Measurements from ENCODE around the gene MEX3A. TPM values are rescaled to one million over a fixed set of nuclear protein-coding genes. Genes with fewer than 3 reads are reported as not detected.

The MEX3A gene
- polyA plus RNA-seq, 2 donors: 0.36 to 0.59 TPM

- no peaks in the 10 kb centered on the region for H3K9me3 ChIP-seq (ENCODE audit: control insufficient read depth in 2 of 2, insufficient read depth in 1 of 2, low read depth in 1 of 2, low read length in 1 of 2)
- no peak overlapping the region for H3K4me3 ChIP-seq (ENCODE audit: low read depth in 1 of 2, low read length in 2 of 2)
- H3K27ac ChIP-seq (ENCODE audit: low read depth in 2 of 2, low read length in 1 of 2): peak overlapping the region in 1 of 2 donors; percentile 40
- peaks cover 0 to 2% of the 10 kb centered on the region in 2 donors for H3K4me1 ChIP-seq (ENCODE audit: control insufficient read depth in 2 of 2, insufficient read depth in 2 of 2, low read length in 1 of 2)
- no peaks in the 10 kb centered on the region for H3K27me3 ChIP-seq (ENCODE audit: control insufficient read depth in 1 of 2, insufficient read depth in 2 of 2, low read length in 2 of 2)
- 86 to 95% methylated on average over 2 of the region's 2 CpGs for WGBS, 2 donors
- H3K36me3 ChIP-seq (ENCODE audit: control insufficient read depth in 2 of 2, insufficient read depth in 2 of 2, low read length in 1 of 2): peaks cover 0 to 20% of the 10 kb centered on the region in 2 donors
Measured at GRCh38 chr1:156064615-156065014, 17.6 kb downstream of the MEX3A start.

- H3K27ac ChIP-seq (ENCODE audit: low read depth in 2 of 2, low read length in 1 of 2): peak overlapping the region; percentile 47 to 54
- WGBS, 2 donors: 61 to 62% methylated on average over 2 of the region's 2 CpGs
- H3K27me3 ChIP-seq (ENCODE audit: control insufficient read depth in 1 of 2, insufficient read depth in 2 of 2, low read length in 2 of 2): no peaks in the 10 kb centered on the region
- peaks cover 0 to 18% of the 10 kb centered on the region in 2 donors for H3K36me3 ChIP-seq (ENCODE audit: control insufficient read depth in 2 of 2, insufficient read depth in 2 of 2, low read length in 1 of 2)
- peaks cover 0 to 2% of the 10 kb centered on the region in 2 donors for H3K4me1 ChIP-seq (ENCODE audit: control insufficient read depth in 2 of 2, insufficient read depth in 2 of 2, low read length in 1 of 2)
- peak overlapping the region in 1 of 2 donors; percentile 81 for H3K4me3 ChIP-seq (ENCODE audit: low read depth in 1 of 2, low read length in 2 of 2)
- no peaks in the 10 kb centered on the region for H3K9me3 ChIP-seq (ENCODE audit: control insufficient read depth in 2 of 2, insufficient read depth in 1 of 2, low read depth in 1 of 2, low read length in 1 of 2)
Measured at GRCh38 chr1:156063997-156064285, 18.3 kb downstream of the MEX3A start.

- Histone ChIP-seq H3K9me3 (ENCODE audit: control insufficient read depth in 2 of 2, insufficient read depth in 1 of 2, low read depth in 1 of 2, low read length in 1 of 2) (no peaks in the 10 kb centered on the region), H3K36me3 (ENCODE audit: control insufficient read depth in 2 of 2, insufficient read depth in 2 of 2, low read length in 1 of 2) (peaks cover 0 to 18% of the 10 kb centered on the region in 2 donors), H3K4me1 (ENCODE audit: control insufficient read depth in 2 of 2, insufficient read depth in 2 of 2, low read length in 1 of 2) (peaks cover 0 to 2% of the 10 kb centered on the region in 2 donors), H3K4me3 (ENCODE audit: low read depth in 1 of 2, low read length in 2 of 2) (peak overlapping the region; percentile 58 to 81), H3K27me3 (ENCODE audit: control insufficient read depth in 1 of 2, insufficient read depth in 2 of 2, low read length in 2 of 2) (no peaks in the 10 kb centered on the region), H3K27ac (ENCODE audit: low read depth in 2 of 2, low read length in 1 of 2) (peak overlapping the region; percentile 89 to 96)
- 53 to 54% methylated on average over 3 of the region's 3 CpGs for WGBS, 2 donors
Measured at GRCh38 chr1:156062189-156062588, 20.1 kb downstream of the MEX3A start.

DNA sequence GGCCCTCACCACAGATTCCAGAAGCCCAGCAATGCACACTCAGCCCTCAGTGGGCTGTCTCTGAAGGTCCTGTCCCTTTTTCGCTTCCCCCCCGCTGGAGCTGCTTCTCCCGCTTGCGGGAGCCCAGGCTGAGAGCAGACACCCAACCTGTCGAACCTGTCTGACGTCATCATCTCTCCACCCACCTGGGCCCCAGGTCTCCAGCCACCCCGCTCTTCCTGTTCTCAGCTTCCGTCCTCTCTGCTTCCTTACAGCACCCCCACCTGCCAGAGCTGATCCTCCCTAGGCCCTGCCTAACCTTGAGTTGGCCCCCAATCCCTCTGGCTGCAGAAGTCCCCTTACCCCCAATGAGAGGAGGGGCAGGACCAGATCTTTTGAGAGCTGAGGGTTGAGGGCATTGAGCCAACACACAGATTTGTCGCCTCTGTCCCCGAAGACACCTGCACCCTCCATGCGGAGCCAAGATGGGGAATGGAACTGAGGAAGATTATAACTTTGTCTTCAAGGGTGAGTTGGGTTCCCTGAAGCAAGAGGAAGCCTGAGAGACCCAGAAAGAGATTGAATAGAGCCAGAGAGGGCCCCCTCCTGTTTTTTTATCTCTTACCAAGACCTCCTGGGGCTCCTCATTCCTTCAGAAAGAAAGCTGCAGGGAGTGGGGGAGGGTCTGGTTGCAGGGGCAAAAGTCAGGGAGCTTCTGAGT is 21.2 kb downstream of the MEX3A start, which contains the start of gene RAB25:
RAB25 (plus strand) TSS at position 224 of the 700 bp plus-strand sequence; CDS start at position 465, 241 bp downstream.
- Histone ChIP-seq H3K36me3 (ENCODE audit: control insufficient read depth in 2 of 2, insufficient read depth in 2 of 2, low read length in 1 of 2) (peaks cover 0 to 15% of the 10 kb centered on the region in 2 donors), H3K4me1 (ENCODE audit: control insufficient read depth in 2 of 2, insufficient read depth in 2 of 2, low read length in 1 of 2) (peaks cover 0 to 2% of the 10 kb centered on the region in 2 donors), H3K27ac (ENCODE audit: low read depth in 2 of 2, low read length in 1 of 2) (peak within 1 kb of the TSS; percentile 89 to 96), H3K27me3 (ENCODE audit: control insufficient read depth in 1 of 2, insufficient read depth in 2 of 2, low read length in 2 of 2) (no peaks in the 10 kb centered on the region), H3K9me3 (ENCODE audit: control insufficient read depth in 2 of 2, insufficient read depth in 1 of 2, low read depth in 1 of 2, low read length in 1 of 2) (no peaks in the 10 kb centered on the region), H3K4me3 (ENCODE audit: low read depth in 1 of 2, low read length in 2 of 2) (peak within 1 kb of the TSS; percentile 58 to 81)
- WGBS, 2 donors: 30 to 33% methylated on average over 11 of the region's 11 CpGs

GRCh38 chr1:156056326-156056849 is 25.9 kb downstream of the MEX3A start:
- 86 to 92% methylated on average over 1 of the region's 1 CpG for WGBS, 2 donors
- Histone ChIP-seq H3K27me3 (ENCODE audit: control insufficient read depth in 1 of 2, insufficient read depth in 2 of 2, low read length in 2 of 2) (no peaks in the 10 kb centered on the region), H3K4me1 (ENCODE audit: control insufficient read depth in 2 of 2, insufficient read depth in 2 of 2, low read length in 1 of 2) (peaks cover 0 to 3% of the 10 kb centered on the region in 2 donors), H3K9me3 (ENCODE audit: control insufficient read depth in 2 of 2, insufficient read depth in 1 of 2, low read depth in 1 of 2, low read length in 1 of 2) (no peaks in the 10 kb centered on the region), H3K4me3 (ENCODE audit: low read depth in 1 of 2, low read length in 2 of 2) (no peak overlapping the region), H3K27ac (ENCODE audit: low read depth in 2 of 2, low read length in 1 of 2) (no peak overlapping the region), H3K36me3 (ENCODE audit: control insufficient read depth in 2 of 2, insufficient read depth in 2 of 2, low read length in 1 of 2) (peaks cover 0 to 6% of the 10 kb centered on the region in 2 donors)

DNA sequence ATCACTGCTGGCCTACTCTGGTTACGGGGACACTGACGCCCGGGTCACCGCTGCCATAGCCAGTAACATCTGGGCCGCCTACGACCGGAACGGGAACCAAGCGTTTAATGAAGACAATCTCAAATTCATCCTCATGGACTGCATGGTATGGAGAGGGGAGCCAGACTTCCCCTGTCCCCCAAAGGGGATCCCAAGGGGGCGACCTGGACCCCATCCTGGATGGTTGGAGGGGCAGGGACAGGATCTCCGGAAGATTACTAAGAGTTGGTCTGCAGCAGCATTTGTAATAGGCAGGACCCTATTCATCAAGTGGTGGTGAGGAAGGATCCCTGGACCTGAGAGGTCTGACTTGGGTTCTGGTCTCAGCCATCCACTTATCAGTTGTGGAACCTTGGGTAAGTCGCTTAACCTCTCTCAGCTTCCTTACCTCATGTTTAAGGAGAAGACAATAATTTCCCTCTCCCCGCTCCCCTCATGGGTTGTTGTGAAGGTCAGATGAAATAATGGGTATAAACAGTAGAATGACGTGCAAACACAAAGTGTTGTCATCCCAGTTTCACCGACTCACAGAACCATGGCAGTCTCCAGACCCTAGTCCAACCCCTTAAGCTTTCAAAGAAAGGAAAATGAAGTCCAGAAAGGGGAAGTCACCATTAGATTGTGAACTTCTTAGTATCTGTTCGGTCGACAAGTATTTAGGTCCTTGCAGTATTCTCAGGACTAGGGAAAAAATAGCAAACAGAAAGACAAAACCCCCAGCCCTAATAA is 26.8 kb downstream of the MEX3A start:
- H3K36me3 ChIP-seq (ENCODE audit: control insufficient read depth in 2 of 2, insufficient read depth in 2 of 2, low read length in 1 of 2): peaks cover 0 to 9% of the 10 kb centered on the region in 2 donors
- no peaks in the 10 kb centered on the region for H3K9me3 ChIP-seq (ENCODE audit: control insufficient read depth in 2 of 2, insufficient read depth in 1 of 2, low read depth in 1 of 2, low read length in 1 of 2)
- peak overlapping the region; percentile 82 to 85 for H3K4me3 ChIP-seq (ENCODE audit: low read depth in 1 of 2, low read length in 2 of 2)
- H3K4me1 ChIP-seq (ENCODE audit: control insufficient read depth in 2 of 2, insufficient read depth in 2 of 2, low read length in 1 of 2): peaks cover 0 to 3% of the 10 kb centered on the region in 2 donors
- 22 to 23% methylated on average over 17 of the region's 17 CpGs for WGBS, 2 donors
- peak overlapping the region; percentile 64 to 94 for H3K27ac ChIP-seq (ENCODE audit: low read depth in 2 of 2, low read length in 1 of 2)
- H3K27me3 ChIP-seq (ENCODE audit: control insufficient read depth in 1 of 2, insufficient read depth in 2 of 2, low read length in 2 of 2): no peaks in the 10 kb centered on the region

GRCh38 chr1:156054500-156055280 is 27.6 kb downstream of the MEX3A start, which contains the start of gene LAMTOR2:
LAMTOR2 (plus strand) TSS chr1:156054782; CDS start chr1:156054890, 108 bp downstream.
- Histone ChIP-seq H3K36me3 (ENCODE audit: control insufficient read depth in 2 of 2, insufficient read depth in 2 of 2, low read length in 1 of 2) (peaks cover 0 to 16% of the 10 kb centered on the region in 2 donors), H3K4me3 (ENCODE audit: low read depth in 1 of 2, low read length in 2 of 2) (peak within 1 kb of the TSS; percentile 82 to 85), H3K9me3 (ENCODE audit: control insufficient read depth in 2 of 2, insufficient read depth in 1 of 2, low read depth in 1 of 2, low read length in 1 of 2) (no peaks in the 10 kb centered on the region), H3K27me3 (ENCODE audit: control insufficient read depth in 1 of 2, insufficient read depth in 2 of 2, low read length in 2 of 2) (no peaks in the 10 kb centered on the region), H3K27ac (ENCODE audit: low read depth in 2 of 2, low read length in 1 of 2) (peak within 1 kb of the TSS; percentile 86 to 94), H3K4me1 (ENCODE audit: control insufficient read depth in 2 of 2, insufficient read depth in 2 of 2, low read length in 1 of 2) (peaks cover 0 to 3% of the 10 kb centered on the region in 2 donors)
- 0% methylated on average over 51 to 53 of the region's 53 CpGs for WGBS, 2 donors

DNA sequence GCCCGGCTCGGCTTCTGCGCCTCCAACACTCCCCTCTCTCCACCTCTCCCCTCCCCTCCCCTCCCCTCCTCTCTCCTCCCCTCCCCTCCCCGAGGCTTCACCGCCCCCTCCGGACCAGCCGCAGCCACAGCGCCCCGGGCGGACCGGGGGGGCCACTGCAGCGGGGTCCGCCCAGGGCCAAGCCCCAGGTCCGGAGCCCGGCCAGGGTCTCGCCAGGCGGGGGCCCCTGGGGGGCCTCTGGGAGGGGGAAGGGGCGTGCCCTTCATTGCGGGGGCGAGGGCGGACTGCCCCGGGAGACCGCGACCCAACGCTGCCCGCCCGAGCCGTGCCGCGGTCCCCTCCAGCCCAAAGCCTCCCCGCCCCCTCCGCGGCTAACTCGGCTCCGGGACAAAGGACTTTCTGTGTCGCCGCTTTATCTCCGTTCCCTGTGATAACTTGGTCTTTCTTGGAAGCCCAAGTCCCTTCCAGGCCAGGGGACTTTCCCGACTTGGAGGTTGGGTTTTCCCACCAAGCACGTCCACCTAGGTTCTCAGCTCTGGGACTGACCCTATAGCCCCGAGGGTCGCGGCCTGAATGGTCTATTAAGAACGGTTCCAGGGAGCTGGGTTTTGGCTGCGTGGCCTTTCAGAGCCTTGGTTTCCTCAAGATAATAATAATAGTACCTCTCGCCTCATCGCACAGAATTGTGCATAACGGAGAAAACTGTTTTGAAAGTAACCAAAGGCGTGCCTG is 28.3 kb downstream of the MEX3A start, which contains the start of gene UBQLN4:
UBQLN4 (minus strand) TSS at position 31 of the 732 bp plus-strand sequence. CDS start 97 bp downstream, outside the sequence.
- H3K27ac ChIP-seq (ENCODE audit: low read depth in 2 of 2, low read length in 1 of 2): peak within 1 kb of the TSS; percentile 86 to 94
- WGBS, 2 donors: 0 to 1% methylated on average over 32 to 42 of the region's 49 CpGs
- H3K4me1 ChIP-seq (ENCODE audit: control insufficient read depth in 2 of 2, insufficient read depth in 2 of 2, low read length in 1 of 2): peaks cover 0 to 3% of the 10 kb centered on the region in 2 donors
- H3K9me3 ChIP-seq (ENCODE audit: control insufficient read depth in 2 of 2, insufficient read depth in 1 of 2, low read depth in 1 of 2, low read length in 1 of 2): no peaks in the 10 kb centered on the region
- H3K36me3 ChIP-seq (ENCODE audit: control insufficient read depth in 2 of 2, insufficient read depth in 2 of 2, low read length in 1 of 2): peaks cover 0 to 16% of the 10 kb centered on the region in 2 donors
- no peaks in the 10 kb centered on the region for H3K27me3 ChIP-seq (ENCODE audit: control insufficient read depth in 1 of 2, insufficient read depth in 2 of 2, low read length in 2 of 2)
- peak within 1 kb of the TSS; percentile 82 to 85 for H3K4me3 ChIP-seq (ENCODE audit: low read depth in 1 of 2, low read length in 2 of 2)

Measured in esophagus (tissue), 2 donors.